ENCODE measurements around the gene CALHM2. TPM values are rescaled to one million over a fixed set of nuclear protein-coding genes. Genes with fewer than 3 reads are reported as not detected.

The CALHM2 gene
- total and polyA plus RNA-seq, 4 donors: 1.6 to 5.0 (median 3.2) TPM

DNA sequence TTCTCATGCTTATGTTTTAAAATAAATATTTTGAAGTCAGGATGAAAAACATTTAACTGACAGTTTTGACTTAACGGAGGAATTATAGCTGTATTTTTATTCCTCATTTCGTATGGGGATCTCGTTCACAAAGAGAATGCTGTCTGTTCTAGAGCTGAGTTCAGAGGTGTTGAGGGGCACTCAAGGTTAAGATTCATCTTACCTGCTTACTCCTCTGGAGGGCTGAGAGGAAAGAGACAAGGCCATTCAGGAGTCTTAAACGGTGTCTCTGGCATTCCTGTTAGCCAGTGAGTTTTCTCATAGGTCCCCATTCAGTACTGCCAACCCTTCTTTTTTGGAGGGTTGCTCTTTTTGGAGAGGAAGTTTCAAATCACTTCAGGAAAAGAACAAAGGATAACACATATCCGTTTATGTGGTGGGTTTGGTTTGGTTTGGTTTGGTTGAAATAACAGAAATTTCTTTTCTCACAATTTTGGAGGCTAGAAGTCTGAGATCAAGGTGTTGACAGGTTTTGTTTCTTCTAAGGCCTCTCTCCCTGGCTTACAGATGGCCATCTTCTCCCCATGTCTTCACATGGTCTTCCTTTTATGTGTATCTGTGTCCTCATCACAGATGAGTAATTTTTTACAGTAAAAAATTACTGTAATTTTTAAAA lies 23.1 kb downstream of the CALHM2 start:
- H3K9ac ChIP-seq (ENCODE audit: low read depth in 1 of 2, low read length in 2 of 2): no peak overlapping the region
- DNase-seq (ENCODE audit: low spot score): no peak
- H3K27ac ChIP-seq (ENCODE audit: low read depth in 1 of 2, low read length in 2 of 2): no peak overlapping the region
- H3K4me3 ChIP-seq (ENCODE audit: low read depth in 1 of 3, low read length in 3 of 3): no peak overlapping the region
- H3K9me3 ChIP-seq (ENCODE audit: control insufficient read depth in 4 of 4, low read length in 3 of 4): no peaks in the 10 kb centered on the region
- peaks cover 0 to 4% (median 0%) of the 10 kb centered on the region in 4 donors for H3K4me1 ChIP-seq (ENCODE audit: control insufficient read depth in 4 of 4, insufficient read depth in 4 of 4, low read length in 3 of 4)
- no peak for TF ChIP-seq NR2F2 (IDR thresholded peaks at IDR 0.05)
- no peak for TF ChIP-seq FOXA1 (IDR thresholded peaks at IDR 0.05)
- no peak for TF ChIP-seq HNF4G (IDR thresholded peaks at IDR 0.05)
- TF ChIP-seq TAF1 (conservative IDR thresholded peaks at IDR 0.05): no peak
- TF ChIP-seq, protein P1, sequence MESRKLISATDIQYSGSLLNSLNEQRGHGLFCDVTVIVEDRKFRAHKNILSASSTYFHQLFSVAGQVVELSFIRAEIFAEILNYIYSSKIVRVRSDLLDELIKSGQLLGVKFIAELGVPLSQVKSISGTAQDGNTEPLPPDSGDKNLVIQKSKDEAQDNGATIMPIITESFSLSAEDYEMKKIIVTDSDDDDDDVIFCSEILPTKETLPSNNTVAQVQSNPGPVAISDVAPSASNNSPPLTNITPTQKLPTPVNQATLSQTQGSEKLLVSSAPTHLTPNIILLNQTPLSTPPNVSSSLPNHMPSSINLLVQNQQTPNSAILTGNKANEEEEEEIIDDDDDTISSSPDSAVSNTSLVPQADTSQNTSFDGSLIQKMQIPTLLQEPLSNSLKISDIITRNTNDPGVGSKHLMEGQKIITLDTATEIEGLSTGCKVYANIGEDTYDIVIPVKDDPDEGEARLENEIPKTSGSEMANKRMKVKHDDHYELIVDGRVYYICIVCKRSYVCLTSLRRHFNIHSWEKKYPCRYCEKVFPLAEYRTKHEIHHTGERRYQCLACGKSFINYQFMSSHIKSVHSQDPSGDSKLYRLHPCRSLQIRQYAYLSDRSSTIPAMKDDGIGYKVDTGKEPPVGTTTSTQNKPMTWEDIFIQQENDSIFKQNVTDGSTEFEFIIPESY (IDR thresholded peaks at IDR 0.05): no peak
- TF ChIP-seq YY1 (IDR thresholded peaks at IDR 0.05): no peak
- no peak for TF ChIP-seq FOXA2 (IDR thresholded peaks at IDR 0.05)
- no peak for TF ChIP-seq EGR1 (IDR thresholded peaks at IDR 0.05; ENCODE audit: low read depth in 2 of 2)
- no peak for TF ChIP-seq ATF3 (IDR thresholded peaks at IDR 0.05)
- TF ChIP-seq, protein P2, sequence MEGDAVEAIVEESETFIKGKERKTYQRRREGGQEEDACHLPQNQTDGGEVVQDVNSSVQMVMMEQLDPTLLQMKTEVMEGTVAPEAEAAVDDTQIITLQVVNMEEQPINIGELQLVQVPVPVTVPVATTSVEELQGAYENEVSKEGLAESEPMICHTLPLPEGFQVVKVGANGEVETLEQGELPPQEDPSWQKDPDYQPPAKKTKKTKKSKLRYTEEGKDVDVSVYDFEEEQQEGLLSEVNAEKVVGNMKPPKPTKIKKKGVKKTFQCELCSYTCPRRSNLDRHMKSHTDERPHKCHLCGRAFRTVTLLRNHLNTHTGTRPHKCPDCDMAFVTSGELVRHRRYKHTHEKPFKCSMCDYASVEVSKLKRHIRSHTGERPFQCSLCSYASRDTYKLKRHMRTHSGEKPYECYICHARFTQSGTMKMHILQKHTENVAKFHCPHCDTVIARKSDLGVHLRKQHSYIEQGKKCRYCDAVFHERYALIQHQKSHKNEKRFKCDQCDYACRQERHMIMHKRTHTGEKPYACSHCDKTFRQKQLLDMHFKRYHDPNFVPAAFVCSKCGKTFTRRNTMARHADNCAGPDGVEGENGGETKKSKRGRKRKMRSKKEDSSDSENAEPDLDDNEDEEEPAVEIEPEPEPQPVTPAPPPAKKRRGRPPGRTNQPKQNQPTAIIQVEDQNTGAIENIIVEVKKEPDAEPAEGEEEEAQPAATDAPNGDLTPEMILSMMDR (IDR thresholded peaks at IDR 0.05; ENCODE audit: low read depth, low read length, missing input control): no peak
- no peak for TF ChIP-seq JUND (IDR thresholded peaks at IDR 0.05)
- TF ChIP-seq MAX (IDR thresholded peaks at IDR 0.05): no peak
- TF ChIP-seq HNF4A (conservative IDR thresholded peaks at IDR 0.05): no peak
- TF ChIP-seq RXRA (IDR thresholded peaks at IDR 0.05): no peak
- TF ChIP-seq REST (IDR thresholded peaks at IDR 0.05): no peak
- TF ChIP-seq SP1 (IDR thresholded peaks at IDR 0.05): no peak
- TF ChIP-seq RAD21 (IDR thresholded peaks at IDR 0.05): no peak
- TF ChIP-seq GABPA (IDR thresholded peaks at IDR 0.05 in 1 of 2, conservative IDR thresholded peaks at IDR 0.05 in 1 of 2): no peak
- H3K36me3 ChIP-seq (ENCODE audit: control insufficient read depth in 4 of 4, insufficient read depth in 3 of 4, low read depth in 1 of 4, low read length in 3 of 4): peaks cover 5 to 62% (median 33%) of the 10 kb centered on the region in 4 donors
- 75% methylated on average over 5 of the region's 5 CpGs for WGBS
- H3K27me3 ChIP-seq (ENCODE audit: control insufficient read depth in 4 of 4, insufficient read depth in 4 of 4, low read length in 3 of 4): no peaks in the 10 kb centered on the region
